Measurements from ENCODE around the gene PFN3.

PFN3 gene

GRCh38 chr5:177432143-177432838 lies 31.8 kb upstream of the PFN3 start:
- Histone ChIP-seq H3K27ac (ENCODE audit: low read length) (peak overlapping the region; percentile 78), H2AFZ (ENCODE audit: low read depth, low read length) (no peak overlapping the region), H3K4me2 (ENCODE audit: insufficient read depth, low read length) (peak overlapping the region; percentile 49), H3K9ac (ENCODE audit: low read depth, low read length) (peak overlapping the region; percentile 45), H3K9me3 (ENCODE audit: insufficient read depth, low read length, severe bottlenecking) (no peaks in the 10 kb centered on the region), H4K20me1 (ENCODE audit: insufficient read depth, low read length) (peaks cover 68% of the 10 kb centered on the region), H3K79me2 (ENCODE audit: insufficient read depth, low read length) (peaks cover 38% of the 10 kb centered on the region), H3K27me3 (ENCODE audit: insufficient read depth, low read length, poor library complexity) (no peaks in the 10 kb centered on the region), H3K4me1 (ENCODE audit: insufficient read depth, low read length) (peaks cover 55% of the 10 kb centered on the region), H3K4me3 (ENCODE audit: low read depth in 1 of 2, low read length in 2 of 2) (no peak overlapping the region), H3K36me3 (ENCODE audit: insufficient read depth, low read length) (peaks cover 74% of the 10 kb centered on the region)
- DNase-seq (no peak), ATAC-seq (ENCODE audit: insufficient read depth, low read depth) (no peak)
- TF ChIP-seq CTCF (IDR thresholded peaks at IDR 0.05; ENCODE audit: borderline replicate concordance, extremely low read depth, low read length, poor library complexity, severe bottlenecking) (no peak), EZH2 (IDR thresholded peaks at IDR 0.05; ENCODE audit: borderline replicate concordance, low read depth, low read length, severe bottlenecking) (no peak)

GRCh38 chr5:177431317-177432142 lies 31.1 kb upstream of the PFN3 start:
- H3K9ac ChIP-seq (ENCODE audit: low read depth, low read length): peak overlapping the region; percentile 45
- ATAC-seq (ENCODE audit: insufficient read depth, low read depth) (peak; percentile 71), DNase-seq (peak; percentile 92)
- peak overlapping the region; percentile 78 for H3K27ac ChIP-seq (ENCODE audit: low read length)
- peaks cover 70% of the 10 kb centered on the region for H4K20me1 ChIP-seq (ENCODE audit: insufficient read depth, low read length)
- peaks cover 45% of the 10 kb centered on the region for H3K79me2 ChIP-seq (ENCODE audit: insufficient read depth, low read length)
- peak overlapping the region in 1 of 2 experiments; percentile 13; a peak in 1 of 4 replicates for H3K4me3 ChIP-seq (ENCODE audit: low read depth in 1 of 2, low read length in 2 of 2)
- H3K27me3 ChIP-seq (ENCODE audit: insufficient read depth, low read length, poor library complexity): no peaks in the 10 kb centered on the region
- TF ChIP-seq CTCF (IDR thresholded peaks at IDR 0.05; ENCODE audit: borderline replicate concordance, extremely low read depth, low read length, poor library complexity, severe bottlenecking) (peak; percentile 3), EZH2 (IDR thresholded peaks at IDR 0.05; ENCODE audit: borderline replicate concordance, low read depth, low read length, severe bottlenecking) (no peak)
- peak overlapping the region; percentile 49 for H3K4me2 ChIP-seq (ENCODE audit: insufficient read depth, low read length)
- no peaks in the 10 kb centered on the region for H3K9me3 ChIP-seq (ENCODE audit: insufficient read depth, low read length, severe bottlenecking)
- peaks cover 60% of the 10 kb centered on the region for H3K4me1 ChIP-seq (ENCODE audit: insufficient read depth, low read length)
- no peak overlapping the region for H2AFZ ChIP-seq (ENCODE audit: low read depth, low read length)
- H3K36me3 ChIP-seq (ENCODE audit: insufficient read depth, low read length): peaks cover 69% of the 10 kb centered on the region

GRCh38 chr5:177430972-177431316 lies 30.5 kb upstream of the PFN3 start:
- ATAC-seq (ENCODE audit: insufficient read depth, low read depth) (peak; percentile 2; the same call in 1 of the 3 replicates), DNase-seq (no peak)
- Histone ChIP-seq H3K36me3 (ENCODE audit: insufficient read depth, low read length) (peaks cover 65% of the 10 kb centered on the region), H3K27ac (ENCODE audit: low read length) (peak overlapping the region; percentile 78), H3K9ac (ENCODE audit: low read depth, low read length) (peak overlapping the region; percentile 45), H3K4me2 (ENCODE audit: insufficient read depth, low read length) (peak overlapping the region; percentile 49), H4K20me1 (ENCODE audit: insufficient read depth, low read length) (peaks cover 70% of the 10 kb centered on the region), H3K4me1 (ENCODE audit: insufficient read depth, low read length) (peaks cover 60% of the 10 kb centered on the region), H2AFZ (ENCODE audit: low read depth, low read length) (no peak overlapping the region), H3K79me2 (ENCODE audit: insufficient read depth, low read length) (peaks cover 45% of the 10 kb centered on the region), H3K9me3 (ENCODE audit: insufficient read depth, low read length, severe bottlenecking) (no peaks in the 10 kb centered on the region), H3K4me3 (ENCODE audit: low read depth in 1 of 2, low read length in 2 of 2) (no peak overlapping the region), H3K27me3 (ENCODE audit: insufficient read depth, low read length, poor library complexity) (no peaks in the 10 kb centered on the region)
- TF ChIP-seq CTCF (IDR thresholded peaks at IDR 0.05; ENCODE audit: borderline replicate concordance, extremely low read depth, low read length, poor library complexity, severe bottlenecking) (no peak), EZH2 (IDR thresholded peaks at IDR 0.05; ENCODE audit: borderline replicate concordance, low read depth, low read length, severe bottlenecking) (no peak)
